Gastrocnemius medialis (tissue), 4 donors: Measurements from ENCODE around the gene BLOC1S5. TPM values are rescaled to one million over a fixed set of nuclear protein-coding genes. Genes with fewer than 3 reads are reported as not detected.

Experiments used
- ATAC-seq, 2 donors: fragments of 150-250 bp; one replicate each; pipeline ENCODE4 v1.9.1; 2016
- DNase-seq, 2 donors: peaks; one replicate each; pipeline ENCODE4 v3.0.0-alpha.2; 2019
- H3K27ac ChIP-seq, 4 donors: fragments of 200-600 bp; sonication (generic); 1 replicate in 1 of 4; 2 replicates in 3 of 4; pipeline ENCODE4 v1.5.1; 2016 to 2018; ENCODE audit warnings: mild to moderate bottlenecking in 2 of 4, moderate library complexity in 1 of 4
- H3K27me3 ChIP-seq, 3 donors: fragments of 200-600 bp; sonication (generic) in 2 of 3; 1 replicate in 1 of 3; 2 replicates in 2 of 3; pipeline versions ENCODE4 v1.5.1 to v1.6.0; 2016 to 2019; ENCODE audit warnings: mild to moderate bottlenecking in 1 of 3, moderate library complexity in 1 of 3
- H3K36me3 ChIP-seq, 2 donors: fragments of 200-600 bp; sonication (generic) in 1 of 2; one replicate each; pipeline ENCODE4 v1.5.1; 2017 to 2018
- H3K4me1 ChIP-seq, 2 donors: fragments of 200-600 bp; sonication (generic) in 1 of 2; one replicate each; pipeline ENCODE4 v1.5.1; 2016 to 2017; ENCODE audit warnings: mild to moderate bottlenecking in 2 of 2
- H3K4me3 ChIP-seq, 4 donors: fragments of 200-600 bp; sonication (generic) in 3 of 4; 1 replicate in 1 of 4; 2 replicates in 3 of 4; pipeline ENCODE4 v1.5.1; 2016 to 2019; ENCODE audit warnings: mild to moderate bottlenecking in 2 of 4
- H3K9me3 ChIP-seq, 3 donors: fragments of 200-600 bp; sonication (generic) in 2 of 3; 1 replicate in 1 of 3; 2 replicates in 2 of 3; pipeline ENCODE4 v1.5.1; 2016 to 2019
- POLR2A ChIP-seq, 2 donors: fragments of 450-650 bp; IDR thresholded peaks; one replicate each; pipeline ENCODE4 v1.6.1; 2017; ENCODE audit warnings: antibody characterized with exemption in 2 of 2, mild to moderate bottlenecking in 2 of 2, moderate library complexity in 2 of 2
- in situ Hi-C, 4 donors: fragments of 200-750 bp; cut with MboI; loops; one replicate each; pipeline versions ENCODE4 v1.15.0 to v1.8.0; 2017; ENCODE audit warnings: low sequenced_read_pairs in 4 of 4
- intact Hi-C: fragments of 100-400 bp; cut with DNase I; formaldehyde crosslinking; loops from one replicate; pipeline ENCODE4 v1.15.1; 2023; ENCODE audit warnings: low total_unique reads
- total RNA-seq, 4 donors: library from RNA; depleted of rRNA; stranded (reverse); fragments of >200 nt; gene quantifications; one replicate each; pipeline versions ENCODE4 v1.1.0 to v1.2.3, GENCODE V29; 2016
- TF ChIP-seq, protein P1 (sequence below), 5 experiments: fragments of 450-650 bp in 3 of 5; fragments of 200-600 bp in 2 of 5; sonication (generic) in 2 of 5; IDR thresholded peaks in 4 of 5; conservative IDR thresholded peaks in 1 of 5; 1 replicate in 4 of 5; 2 replicates in 1 of 5; pipeline ENCODE4 v1.5.1; 2016 to 2019; ENCODE audit warnings: antibody characterized with exemption in 5 of 5, mild to moderate bottlenecking in 3 of 5, moderate library complexity in 3 of 5

BLOC1S5 gene
- total RNA-seq, 4 donors from 2014 or later, result 5.4 to 13.6 (median 9.4) TPM

DNA sequence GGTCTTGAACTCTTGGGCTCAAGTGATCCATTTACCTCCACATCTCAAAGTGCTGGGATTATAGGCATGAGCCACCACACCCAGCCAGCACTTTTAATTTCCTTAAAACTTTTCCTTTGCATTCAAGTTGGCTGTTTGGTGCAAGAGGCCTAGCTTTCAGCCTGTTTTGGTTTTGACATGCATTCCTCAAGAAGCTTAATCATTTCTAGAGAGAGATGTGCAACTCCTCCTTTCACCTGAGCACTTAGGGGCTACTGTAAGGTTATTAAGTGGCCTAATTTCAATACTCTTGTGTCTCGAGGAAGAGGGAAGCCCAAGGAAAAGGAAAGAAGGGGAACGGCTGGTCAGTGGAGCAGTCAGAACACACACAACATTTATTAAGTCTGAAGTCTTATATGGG is 13.8 kb upstream of the BLOC1S5 start:
- no peaks in the 10 kb centered on the region for H3K27me3 ChIP-seq
- ATAC-seq (no peak), DNase-seq (no peak)
- no peak overlapping the region for H3K4me3 ChIP-seq
- in situ Hi-C loops, result loop anchor here in 1 of 4 donors (25.0 kb wide), 1 partner anchor 359 kb away; the partner anchor contains the start of gene SLC35B3
- H3K9me3 ChIP-seq, result no peaks in the 10 kb centered on the region
- peaks cover 7% of the 10 kb centered on the region in 2 donors for H3K4me1 ChIP-seq
- no peaks in the 10 kb centered on the region for H3K36me3 ChIP-seq
- intact Hi-C loops, result no loop called here
- H3K27ac ChIP-seq, result no peak overlapping the region
- TF ChIP-seq POLR2A (IDR thresholded peaks at IDR 0.05), result no peak
- TF ChIP-seq, protein P1, sequence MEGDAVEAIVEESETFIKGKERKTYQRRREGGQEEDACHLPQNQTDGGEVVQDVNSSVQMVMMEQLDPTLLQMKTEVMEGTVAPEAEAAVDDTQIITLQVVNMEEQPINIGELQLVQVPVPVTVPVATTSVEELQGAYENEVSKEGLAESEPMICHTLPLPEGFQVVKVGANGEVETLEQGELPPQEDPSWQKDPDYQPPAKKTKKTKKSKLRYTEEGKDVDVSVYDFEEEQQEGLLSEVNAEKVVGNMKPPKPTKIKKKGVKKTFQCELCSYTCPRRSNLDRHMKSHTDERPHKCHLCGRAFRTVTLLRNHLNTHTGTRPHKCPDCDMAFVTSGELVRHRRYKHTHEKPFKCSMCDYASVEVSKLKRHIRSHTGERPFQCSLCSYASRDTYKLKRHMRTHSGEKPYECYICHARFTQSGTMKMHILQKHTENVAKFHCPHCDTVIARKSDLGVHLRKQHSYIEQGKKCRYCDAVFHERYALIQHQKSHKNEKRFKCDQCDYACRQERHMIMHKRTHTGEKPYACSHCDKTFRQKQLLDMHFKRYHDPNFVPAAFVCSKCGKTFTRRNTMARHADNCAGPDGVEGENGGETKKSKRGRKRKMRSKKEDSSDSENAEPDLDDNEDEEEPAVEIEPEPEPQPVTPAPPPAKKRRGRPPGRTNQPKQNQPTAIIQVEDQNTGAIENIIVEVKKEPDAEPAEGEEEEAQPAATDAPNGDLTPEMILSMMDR (IDR thresholded peaks at IDR 0.05 in 4 of 5, conservative IDR thresholded peaks at IDR 0.05 in 1 of 5), result no peak

DNA sequence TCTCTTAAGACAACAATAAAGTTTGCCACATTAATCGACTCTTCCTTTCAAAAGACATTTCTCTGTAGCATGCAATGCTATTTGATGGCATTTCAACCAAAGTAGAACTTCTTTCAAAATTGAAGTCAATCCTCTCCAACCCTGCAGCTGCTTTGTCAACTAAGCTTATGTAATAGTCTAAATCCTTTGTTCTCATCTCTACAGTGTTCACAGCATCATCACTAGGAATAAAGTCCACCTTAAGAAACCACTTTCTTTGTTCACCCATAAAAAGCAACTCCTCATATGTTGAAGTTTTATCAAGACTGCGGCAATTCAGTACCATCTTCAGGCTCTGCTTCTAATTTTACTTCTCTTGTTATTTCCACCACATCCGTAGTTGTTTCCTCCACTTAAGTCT is 11.5 kb upstream of the BLOC1S5 start:
- Histone ChIP-seq H3K27me3 (no peaks in the 10 kb centered on the region), H3K36me3 (no peaks in the 10 kb centered on the region), H3K4me3 (no peak overlapping the region), H3K9me3 (no peaks in the 10 kb centered on the region), H3K27ac (no peak overlapping the region), H3K4me1 (no peaks in the 10 kb centered on the region)
- TF ChIP-seq POLR2A (IDR thresholded peaks at IDR 0.05), result no peak
- TF ChIP-seq, protein P1 (IDR thresholded peaks at IDR 0.05 in 4 of 5, conservative IDR thresholded peaks at IDR 0.05 in 1 of 5), result no peak
- in situ Hi-C loops, result loop anchor here in 1 of 4 donors (25.0 kb wide), 1 partner anchor 362 kb away; the partner anchor contains the start of gene SLC35B3
- ATAC-seq (no peak), DNase-seq (no peak)
- intact Hi-C loops, result no loop called here

DNA sequence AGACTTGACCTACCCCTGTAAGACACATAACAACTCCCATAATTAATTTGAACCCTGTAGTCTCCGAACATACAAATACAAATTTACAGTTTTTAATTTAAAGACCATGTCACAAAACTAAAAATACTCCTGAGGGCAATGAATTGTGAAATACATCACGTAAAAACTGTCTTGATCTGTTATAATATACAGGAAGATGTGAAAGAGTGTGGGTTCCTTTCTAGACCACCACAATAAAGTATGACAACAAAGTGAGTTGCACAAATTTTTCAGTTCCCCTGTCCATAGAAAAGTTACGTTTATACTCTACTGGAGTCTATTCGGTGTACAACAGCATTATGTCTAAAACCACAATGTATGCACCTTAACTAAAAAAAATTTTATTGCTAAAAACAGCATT is 11.0 kb upstream of the BLOC1S5 start:
- Histone ChIP-seq H3K9me3 (no peaks in the 10 kb centered on the region), H3K27me3 (no peaks in the 10 kb centered on the region), H3K27ac (no peak overlapping the region), H3K4me1 (no peaks in the 10 kb centered on the region), H3K36me3 (no peaks in the 10 kb centered on the region), H3K4me3 (no peak overlapping the region)
- ATAC-seq (no peak), DNase-seq (no peak)
- in situ Hi-C loops, result loop anchor here in 1 of 4 donors (25.0 kb wide), 1 partner anchor 362 kb away; the partner anchor contains the start of gene SLC35B3
- intact Hi-C loops, result no loop called here
- TF ChIP-seq, protein P1 (IDR thresholded peaks at IDR 0.05 in 4 of 5, conservative IDR thresholded peaks at IDR 0.05 in 1 of 5), result no peak
- no peak for TF ChIP-seq POLR2A (IDR thresholded peaks at IDR 0.05)

DNA sequence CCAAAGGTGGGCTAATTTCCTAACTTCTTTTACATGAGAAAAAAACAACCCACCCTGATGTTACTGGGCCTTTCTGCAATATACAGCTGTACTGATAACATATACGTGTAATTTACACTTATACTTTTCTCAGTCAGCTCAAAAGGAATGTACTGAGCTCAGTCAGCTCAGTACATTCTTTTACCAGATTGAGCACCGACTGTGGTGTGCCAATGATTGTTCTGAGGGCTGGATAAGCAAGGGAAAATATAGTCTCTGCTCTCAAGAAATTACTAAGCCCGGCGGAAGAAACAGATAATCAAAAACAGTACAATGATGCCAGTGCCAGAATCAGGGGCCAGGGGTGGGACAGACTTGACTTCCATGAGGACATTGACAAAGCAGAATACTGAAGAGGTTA is 10.0 kb upstream of the BLOC1S5 start:
- no peaks in the 10 kb centered on the region for H3K9me3 ChIP-seq
- no peaks in the 10 kb centered on the region for H3K4me1 ChIP-seq
- in situ Hi-C loops, result no loop called here
- TF ChIP-seq POLR2A (IDR thresholded peaks at IDR 0.05), result no peak
- TF ChIP-seq, protein P1 (IDR thresholded peaks at IDR 0.05 in 4 of 5, conservative IDR thresholded peaks at IDR 0.05 in 1 of 5), result no peak
- no peaks in the 10 kb centered on the region for H3K36me3 ChIP-seq
- no peak overlapping the region for H3K27ac ChIP-seq
- ATAC-seq, result no peak
- H3K4me3 ChIP-seq, result no peak overlapping the region
- no peak for DNase-seq
- H3K27me3 ChIP-seq, result no peaks in the 10 kb centered on the region
- intact Hi-C loops, result no loop called here

DNA sequence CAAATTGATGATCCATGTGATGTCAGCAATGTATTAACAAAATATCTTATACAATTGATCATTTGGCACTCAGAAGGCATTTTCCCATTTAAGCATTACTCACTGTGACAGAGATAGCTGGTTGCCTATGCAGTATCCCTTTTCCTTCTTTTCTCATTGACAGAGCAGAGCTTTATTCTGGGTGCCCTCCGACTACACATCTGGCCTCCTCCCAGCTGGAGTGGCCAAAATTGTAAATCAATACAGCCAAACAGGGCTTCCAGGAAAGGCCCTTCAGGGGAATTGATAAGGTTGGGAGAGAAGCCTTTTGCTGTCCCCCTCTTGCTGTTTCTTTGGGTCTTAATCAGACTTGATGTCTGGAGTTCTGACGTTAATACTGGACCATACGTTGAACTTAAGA is 9.6 kb upstream of the BLOC1S5 start:
- no peak for TF ChIP-seq POLR2A (IDR thresholded peaks at IDR 0.05)
- TF ChIP-seq, protein P1 (IDR thresholded peaks at IDR 0.05 in 4 of 5, conservative IDR thresholded peaks at IDR 0.05 in 1 of 5), result no peak
- in situ Hi-C loops, result no loop called here
- H3K27ac ChIP-seq, result no peak overlapping the region
- H3K36me3 ChIP-seq, result no peaks in the 10 kb centered on the region
- H3K4me1 ChIP-seq, result no peaks in the 10 kb centered on the region
- intact Hi-C loops, result no loop called here
- no peaks in the 10 kb centered on the region for H3K27me3 ChIP-seq
- H3K4me3 ChIP-seq, result no peak overlapping the region
- DNase-seq (no peak), ATAC-seq (no peak)
- H3K9me3 ChIP-seq, result no peaks in the 10 kb centered on the region
